ENCODE data around the gene PKMYT1. TPM values are rescaled to one million over a fixed set of nuclear protein-coding genes. Genes with fewer than 3 reads are reported as not detected.

The PKMYT1 gene
- total RNA-seq, 3 donors from 2014 or later: 3.1 to 20.0 (median 6.9) TPM

- no peak for TF ChIP-seq CTCF (IDR thresholded peaks at IDR 0.05)
- Histone ChIP-seq H3K9me3 (no peaks in the 10 kb centered on the region), H3K4me3 (no peak overlapping the region), H3K36me3 (ENCODE audit: low read depth) (no peaks in the 10 kb centered on the region), H3K4me1 (ENCODE audit: low read depth) (no peaks in the 10 kb centered on the region)
- ATAC-seq: no peak
- intact Hi-C loops (cut with DNase I, micrococcal nuclease): no loop called here
- DNase-seq: no peak
These were observed 12.3 kb upstream of the PKMYT1 start for GRCh38 chr16:2992383-2993081.

GRCh38 chr16:2991566-2992261 lies 11.5 kb upstream of the PKMYT1 start:
- no peak for TF ChIP-seq CTCF (IDR thresholded peaks at IDR 0.05)
- ATAC-seq: peak; percentile 61
- intact Hi-C loops (cut with DNase I, micrococcal nuclease): no loop called here

GRCh38 chr16:2990891-2991290 lies 10.6 kb upstream of the PKMYT1 start:
- no peaks in the 10 kb centered on the region for H3K9me3 ChIP-seq
- no peaks in the 10 kb centered on the region for H3K4me1 ChIP-seq (ENCODE audit: low read depth)
- intact Hi-C loops (cut with DNase I, micrococcal nuclease): no loop called here
- no peaks in the 10 kb centered on the region for H3K36me3 ChIP-seq (ENCODE audit: low read depth)
- no peak for TF ChIP-seq CTCF (IDR thresholded peaks at IDR 0.05)
- DNase-seq (peak in 1 of 3 donors; percentile 60), ATAC-seq (peak; percentile 77)
- no peak overlapping the region for H3K4me3 ChIP-seq

More at GRCh38 chr16:2991566-2992261, 11.5 kb upstream of the PKMYT1 start:
- Histone ChIP-seq H3K36me3 (ENCODE audit: low read depth) (no peaks in the 10 kb centered on the region), H3K9me3 (no peaks in the 10 kb centered on the region), H3K4me3 (no peak overlapping the region), H3K4me1 (ENCODE audit: low read depth) (no peaks in the 10 kb centered on the region)
- no peak for DNase-seq

GRCh38 chr16:2988590-2989099 lies 8.4 kb upstream of the PKMYT1 start:
- no peak for TF ChIP-seq CTCF (IDR thresholded peaks at IDR 0.05)
- DNase-seq (no peak), ATAC-seq (no peak)
- no peaks in the 10 kb centered on the region for H3K9me3 ChIP-seq
- H3K4me1 ChIP-seq (ENCODE audit: low read depth): peaks cover 6% of the 10 kb centered on the region
- no peak overlapping the region for H3K4me3 ChIP-seq
- intact Hi-C loops (cut with DNase I, micrococcal nuclease): no loop called here
- no peaks in the 10 kb centered on the region for H3K36me3 ChIP-seq (ENCODE audit: low read depth)

- H3K9me3 ChIP-seq: no peaks in the 10 kb centered on the region
- TF ChIP-seq CTCF (IDR thresholded peaks at IDR 0.05): no peak
- ATAC-seq: no peak
- intact Hi-C loops (cut with DNase I, micrococcal nuclease): no loop called here
- no peak for DNase-seq
- H3K36me3 ChIP-seq (ENCODE audit: low read depth): no peaks in the 10 kb centered on the region
- H3K4me1 ChIP-seq (ENCODE audit: low read depth): peaks cover 7% of the 10 kb centered on the region
- no peak overlapping the region for H3K4me3 ChIP-seq
These were observed 7.6 kb upstream of the PKMYT1 start for GRCh38 chr16:2987833-2988232.

Data from mucosa of descending colon (tissue), 3 donors.